ENCODE results near the gene WFDC1.

WFDC1 gene

DNA sequence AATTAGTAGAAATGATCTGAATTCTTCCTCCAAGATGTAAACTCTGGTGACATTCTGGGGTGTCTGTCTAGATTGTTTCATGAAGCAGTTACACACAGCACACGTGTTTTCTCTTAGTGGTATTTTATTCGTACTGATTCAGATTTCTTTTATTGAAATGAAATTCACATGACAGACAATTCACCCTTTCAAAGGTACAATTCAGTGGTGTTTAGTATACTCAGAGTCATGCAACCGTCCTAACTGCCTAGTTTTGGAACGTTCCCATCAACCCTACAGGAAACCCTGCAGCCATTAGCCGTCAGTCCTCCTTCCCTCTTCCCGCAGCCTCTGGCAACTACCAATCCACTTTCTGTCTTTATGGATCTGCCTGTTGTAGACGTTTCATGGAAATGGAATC is 8.8 kb downstream of the WFDC1 start:
- no peak for DNase-seq

- DNase-seq: no peak
These were observed 11.9 kb downstream of the WFDC1 start for GRCh38 chr16:84306564-84306963.

GRCh38 chr16:84307209-84307954 is 12.7 kb downstream of the WFDC1 start:
- DNase-seq: no peak

GRCh38 chr16:84308120-84308519 is 13.4 kb downstream of the WFDC1 start:
- no peak for DNase-seq

GRCh38 chr16:84310642-84311041 is 16.0 kb downstream of the WFDC1 start:
- DNase-seq: no peak

- DNase-seq: no peak
These were observed 18.2 kb downstream of the WFDC1 start for GRCh38 chr16:84312783-84313382.

DNA sequence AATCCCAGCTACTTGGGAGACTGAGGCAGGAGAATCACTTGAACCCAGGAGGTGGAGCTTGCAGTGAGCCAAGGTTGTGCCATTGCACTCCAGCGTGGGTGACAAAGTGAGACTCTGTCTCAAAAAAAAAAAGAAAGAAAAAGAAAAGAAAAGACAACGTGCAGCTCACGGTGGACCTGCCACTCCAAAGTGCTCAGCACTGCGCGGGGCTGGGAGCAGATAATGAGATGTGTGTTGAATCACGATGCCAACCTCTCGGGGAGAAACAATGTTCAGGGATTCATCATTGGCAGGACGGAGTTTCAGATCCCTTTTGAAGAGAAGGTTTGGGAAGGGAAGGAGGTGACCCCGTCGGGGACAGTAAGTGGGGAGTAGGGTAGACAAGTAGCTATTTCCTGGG is 19.2 kb downstream of the WFDC1 start:
- no peak for DNase-seq

DNA sequence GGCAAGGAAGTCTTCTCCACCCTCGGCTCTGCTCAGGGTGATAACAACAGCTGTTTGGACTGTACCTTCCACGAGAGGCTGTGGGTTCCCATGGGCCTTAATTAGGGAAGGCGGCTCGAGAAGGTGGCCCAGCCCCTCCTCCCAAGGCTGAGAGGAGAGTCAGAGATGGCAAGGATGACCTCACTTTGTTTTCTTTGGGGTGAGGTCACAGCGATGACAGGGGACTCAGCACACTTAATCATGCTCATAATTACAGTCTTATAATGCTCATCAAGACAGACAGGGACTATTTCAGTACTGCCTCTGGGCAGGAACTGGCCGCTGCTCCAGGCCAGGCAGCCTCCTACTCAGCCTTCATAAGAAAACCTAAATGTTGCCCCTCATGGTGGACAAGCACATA is 19.7 kb downstream of the WFDC1 start:
- no peak for DNase-seq

DNA sequence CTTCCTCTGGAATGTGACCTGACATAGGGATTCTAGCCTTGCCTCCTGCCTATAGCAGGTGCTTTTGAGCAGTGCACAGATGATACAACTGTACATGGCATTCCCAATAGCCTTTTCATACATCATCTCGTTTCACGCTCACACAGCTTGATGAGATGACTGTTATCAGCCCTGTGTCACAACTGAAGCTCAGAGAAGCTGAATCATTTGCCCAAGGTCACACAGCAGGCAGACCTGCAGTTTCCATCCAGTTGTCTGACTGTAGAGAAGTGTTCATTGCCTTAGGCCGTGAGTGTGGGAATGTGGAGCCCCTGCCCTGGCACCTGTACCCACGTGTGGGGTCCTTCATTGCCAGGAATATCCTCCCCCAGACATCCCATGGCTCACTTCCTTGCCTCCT is 20.1 kb downstream of the WFDC1 start:
- no peak for DNase-seq

DNA sequence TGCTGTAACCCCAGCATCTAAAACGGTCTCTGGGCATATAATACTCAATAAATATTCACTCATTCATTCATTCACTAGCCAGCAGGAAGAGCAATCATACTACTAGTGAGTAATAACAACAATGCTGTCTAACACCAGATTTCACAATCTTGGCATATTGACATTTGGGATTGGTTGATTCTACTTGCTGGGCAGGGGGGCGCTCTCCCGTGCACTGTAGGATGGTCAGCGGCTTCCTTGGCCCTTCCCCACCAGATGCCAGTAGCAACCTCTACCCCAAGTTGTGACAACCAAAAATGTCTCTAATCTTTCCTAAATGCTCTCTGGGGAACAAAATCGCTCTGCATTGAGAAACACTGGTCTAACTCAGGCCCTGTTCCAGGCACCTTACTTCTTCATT is 20.7 kb downstream of the WFDC1 start:
- no peak for DNase-seq

DNA sequence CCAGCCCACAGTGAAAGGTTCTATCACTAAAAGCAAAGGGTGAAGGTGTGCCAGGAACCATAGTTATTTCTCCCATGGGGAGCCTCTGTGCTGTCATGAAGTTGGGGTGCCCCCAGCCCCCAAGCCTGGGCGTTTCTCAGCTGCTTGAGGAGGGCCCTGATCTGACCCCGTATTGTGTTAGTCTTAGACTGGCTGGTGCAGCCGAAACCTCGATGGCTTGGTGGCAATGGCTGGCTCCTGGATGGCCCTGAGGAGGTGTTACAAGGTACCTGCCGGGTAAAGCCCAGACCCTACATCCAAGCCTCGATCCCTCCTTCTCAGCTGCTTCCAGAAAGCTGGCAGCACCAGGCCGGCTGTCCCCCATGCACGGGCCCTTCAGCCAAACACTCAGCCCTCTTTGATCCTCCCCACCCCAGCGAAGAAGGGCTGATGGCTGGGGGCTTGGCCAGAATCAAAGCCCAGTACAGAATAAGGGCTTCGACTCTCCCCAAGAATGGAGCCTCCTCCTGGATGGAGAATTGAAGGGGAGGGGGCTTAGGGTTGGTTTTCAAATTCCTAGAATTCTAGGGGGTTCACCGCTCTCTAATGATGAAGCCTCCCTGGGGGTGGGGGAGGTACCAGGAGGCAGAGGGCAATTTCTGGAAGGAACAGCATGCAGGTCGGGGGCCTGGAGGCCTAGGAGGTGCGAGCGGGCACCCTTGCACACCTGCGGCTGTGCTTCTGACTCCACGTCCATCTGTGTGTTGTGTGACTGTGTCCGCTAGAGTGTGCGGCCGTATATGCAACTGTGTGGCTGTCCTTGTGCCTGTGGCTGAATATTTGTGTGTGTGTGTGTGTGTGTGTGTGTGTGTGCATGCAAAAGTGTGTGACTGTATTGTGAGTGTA is 23.7 kb downstream of the WFDC1 start:
- DNase-seq: no peak

DNA sequence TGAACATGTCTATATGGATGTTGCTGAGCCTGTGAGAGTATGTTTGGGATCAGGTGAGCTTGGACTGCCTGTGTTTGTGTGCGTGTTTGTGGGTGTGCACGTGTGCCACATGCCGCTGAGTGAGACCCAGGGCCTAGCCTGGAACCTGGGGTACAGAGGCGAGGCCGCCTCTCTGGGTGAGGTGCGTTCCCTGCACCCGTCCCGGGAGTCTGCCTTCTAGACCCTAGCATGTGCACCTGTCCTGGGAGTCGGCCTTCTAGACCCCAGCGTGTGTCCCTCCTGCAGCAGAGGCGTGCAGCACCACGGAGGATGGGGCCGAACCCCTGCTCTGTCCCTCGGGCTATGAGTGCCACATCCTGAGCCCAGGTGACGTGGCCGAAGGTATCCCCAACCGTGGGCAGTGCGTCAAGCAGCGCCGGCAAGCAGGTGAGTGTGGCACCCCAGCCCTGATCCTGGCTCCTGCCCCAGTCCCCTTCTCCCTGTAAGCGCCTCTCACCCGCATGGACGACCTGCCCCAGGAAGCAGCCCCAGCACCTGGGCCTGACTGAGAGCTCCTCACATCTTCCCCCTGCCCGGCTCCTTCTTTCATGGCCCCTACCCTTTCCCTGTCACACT is 24.6 kb downstream of the WFDC1 start:
- no peak for DNase-seq

DNA sequence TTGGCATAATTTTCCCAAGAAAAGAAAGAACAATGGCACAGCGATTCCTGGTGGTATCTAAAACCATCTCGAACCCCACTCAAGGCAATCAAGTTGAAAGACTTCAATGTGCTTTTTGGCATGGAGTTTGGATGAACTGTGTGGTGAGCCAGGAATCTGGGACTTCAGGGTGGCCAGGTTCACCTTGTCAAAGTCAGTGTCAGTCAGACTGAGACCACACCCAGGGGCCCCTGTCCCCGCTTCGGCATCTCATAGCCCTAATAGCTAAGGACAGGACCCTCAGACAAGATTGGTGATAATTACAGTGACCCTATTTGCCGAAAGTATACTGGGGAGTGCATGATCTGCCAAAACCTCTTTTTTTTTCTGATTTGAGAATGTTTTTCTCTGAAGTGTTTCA is 25.8 kb downstream of the WFDC1 start:
- no peak for DNase-seq

- no peak for DNase-seq
These were observed 27.3 kb downstream of the WFDC1 start for GRCh38 chr16:84321932-84322331.

GRCh38 chr16:84322749-84323148 is 28.1 kb downstream of the WFDC1 start:
- DNase-seq: no peak

DNA sequence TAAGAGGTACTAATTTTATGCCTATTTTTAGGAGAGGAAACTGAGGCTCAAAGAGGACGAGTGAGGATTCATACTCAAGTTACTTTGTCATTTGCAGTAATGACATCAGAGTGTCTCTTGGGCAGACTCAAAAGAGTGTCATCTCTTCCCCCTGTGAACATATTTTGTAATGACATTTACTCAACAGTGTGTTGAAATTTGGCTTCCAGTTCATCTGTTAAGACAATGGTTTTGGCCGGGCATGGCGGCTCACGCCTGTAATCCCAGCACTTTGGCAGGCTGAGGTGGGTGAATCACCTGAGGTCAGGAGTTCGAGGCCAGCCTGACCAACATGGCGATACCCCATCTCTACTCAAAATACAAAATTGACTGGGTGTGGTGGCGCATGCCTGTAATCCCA is 28.9 kb downstream of the WFDC1 start:
- no peak for DNase-seq

DNA sequence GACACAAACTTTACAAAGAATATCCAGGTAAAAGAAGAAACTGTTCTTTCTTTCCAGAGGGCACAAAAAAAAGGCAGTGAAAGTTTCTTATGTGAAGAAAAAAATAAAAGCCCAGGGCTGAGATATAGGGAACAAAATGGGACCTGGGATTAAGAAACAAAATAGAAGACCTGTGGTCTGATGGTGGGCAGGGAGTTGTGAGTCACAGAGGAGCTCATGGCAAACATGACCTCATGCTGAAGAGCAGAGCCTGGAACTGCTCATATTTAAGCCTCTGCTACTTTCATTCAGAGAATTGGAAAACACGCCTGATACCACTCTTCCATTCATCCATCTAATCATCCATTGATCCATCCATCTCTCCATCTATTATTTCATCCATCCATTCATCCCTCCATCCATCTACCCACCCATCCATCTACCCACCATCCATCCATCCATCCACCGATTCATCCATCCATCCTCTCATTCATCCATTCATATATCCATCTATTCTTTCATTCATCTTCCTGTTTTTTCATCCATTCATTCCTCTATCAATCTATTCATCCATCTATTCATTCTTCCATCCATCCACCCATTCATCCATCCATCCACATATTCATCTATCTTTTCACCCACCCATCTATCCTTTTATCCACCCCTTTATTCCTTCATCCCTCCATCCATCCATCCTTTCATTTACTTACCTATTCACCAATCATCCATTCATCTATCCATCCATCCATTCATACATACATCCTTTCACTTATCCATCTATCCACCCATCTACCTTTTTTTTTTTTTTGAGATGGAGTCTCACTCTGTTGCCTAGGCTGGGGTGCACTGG is 30.0 kb downstream of the WFDC1 start:
- no peak for DNase-seq

- DNase-seq: no peak
These were observed 31.9 kb downstream of the WFDC1 start for GRCh38 chr16:84326545-84326944.

GRCh38 chr16:84327926-84328505 is 33.3 kb downstream of the WFDC1 start:
- DNase-seq: no peak

- DNase-seq: no peak
These were observed 34.3 kb downstream of the WFDC1 start for GRCh38 chr16:84329016-84329415.

DNA sequence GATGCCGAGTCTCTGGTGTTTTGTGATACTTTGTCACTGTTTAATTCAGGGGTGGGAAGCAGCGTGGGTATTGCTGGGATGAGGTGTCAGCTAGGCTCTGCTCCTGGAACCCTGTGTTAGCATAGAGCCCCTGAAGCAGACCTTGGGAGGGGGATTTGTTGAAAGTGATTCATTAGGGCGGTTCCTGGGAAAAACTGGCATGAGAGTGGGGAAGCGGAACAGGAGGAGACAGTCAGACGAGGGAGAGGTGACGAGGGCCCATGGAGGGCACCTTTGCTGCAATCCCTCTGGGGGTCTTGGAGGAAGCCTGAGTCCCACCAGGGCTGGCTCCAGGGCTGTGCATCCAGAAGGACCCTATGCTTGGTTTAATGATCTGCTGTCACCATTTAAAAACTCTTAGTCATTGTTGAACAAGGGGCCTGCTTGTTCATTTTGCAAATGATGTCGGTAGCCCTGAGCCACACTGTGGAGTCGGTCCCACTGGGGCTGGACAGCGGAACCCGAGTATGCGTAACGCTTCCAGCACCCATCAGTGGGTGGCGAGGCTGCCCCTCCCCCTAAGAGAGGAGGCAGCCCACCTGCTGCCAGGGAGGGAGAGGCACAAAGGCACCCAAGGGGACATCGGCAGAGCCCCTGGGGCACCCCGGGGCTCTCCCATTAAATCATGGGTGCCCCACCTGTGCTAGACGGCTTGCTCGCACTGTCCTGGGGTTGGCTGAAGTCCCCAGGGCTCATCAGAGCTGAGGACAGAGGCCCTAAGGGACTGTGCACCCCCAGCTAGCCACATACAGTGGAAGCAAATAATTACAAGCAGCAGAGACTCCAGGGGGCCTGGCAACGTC is 35.4 kb downstream of the WFDC1 start:
- no peak for DNase-seq
